HUES48 (cell line): ENCODE data around the gene MAEA.
"Not testable (repeated sequence)": the region's sequence is repeated elsewhere in the genome, so short reads cannot be mapped to it uniquely, and the experiment has no call there.

Source experiments
- H3K27ac ChIP-seq: one replicate; pipeline ENCODE4 v1.7.0; 2013; ENCODE audit warnings: low read depth, low read length, inconsistent platforms
- H3K27me3 ChIP-seq: 2 replicates; pipeline ENCODE4 v1.6.1; 2013; ENCODE audit warnings: mild to moderate bottlenecking, low read length; ENCODE audit not compliant: control insufficient read depth, insufficient read depth
- H3K36me3 ChIP-seq: 2 replicates; pipeline ENCODE4 v1.6.1; 2013; ENCODE audit warnings: low read length; ENCODE audit not compliant: control insufficient read depth, insufficient read depth
- H3K4me1 ChIP-seq: 2 replicates; pipeline ENCODE4 v1.6.1; 2013; ENCODE audit warnings: mild to moderate bottlenecking, low read length; ENCODE audit not compliant: control insufficient read depth, insufficient read depth
- H3K4me3 ChIP-seq: 2 replicates; pipeline ENCODE4 v1.5.1; 2013; ENCODE audit warnings: mild to moderate bottlenecking, low read depth, low read length
- H3K9ac ChIP-seq: 2 replicates; pipeline ENCODE4 v1.6.1; 2013; ENCODE audit warnings: mild to moderate bottlenecking, low read depth, low read length, moderate library complexity
- H3K9me3 ChIP-seq: 2 replicates; pipeline ENCODE4 v1.6.1; 2013; ENCODE audit warnings: low read length; ENCODE audit not compliant: control insufficient read depth, insufficient read depth

Gene MAEA

DNA sequence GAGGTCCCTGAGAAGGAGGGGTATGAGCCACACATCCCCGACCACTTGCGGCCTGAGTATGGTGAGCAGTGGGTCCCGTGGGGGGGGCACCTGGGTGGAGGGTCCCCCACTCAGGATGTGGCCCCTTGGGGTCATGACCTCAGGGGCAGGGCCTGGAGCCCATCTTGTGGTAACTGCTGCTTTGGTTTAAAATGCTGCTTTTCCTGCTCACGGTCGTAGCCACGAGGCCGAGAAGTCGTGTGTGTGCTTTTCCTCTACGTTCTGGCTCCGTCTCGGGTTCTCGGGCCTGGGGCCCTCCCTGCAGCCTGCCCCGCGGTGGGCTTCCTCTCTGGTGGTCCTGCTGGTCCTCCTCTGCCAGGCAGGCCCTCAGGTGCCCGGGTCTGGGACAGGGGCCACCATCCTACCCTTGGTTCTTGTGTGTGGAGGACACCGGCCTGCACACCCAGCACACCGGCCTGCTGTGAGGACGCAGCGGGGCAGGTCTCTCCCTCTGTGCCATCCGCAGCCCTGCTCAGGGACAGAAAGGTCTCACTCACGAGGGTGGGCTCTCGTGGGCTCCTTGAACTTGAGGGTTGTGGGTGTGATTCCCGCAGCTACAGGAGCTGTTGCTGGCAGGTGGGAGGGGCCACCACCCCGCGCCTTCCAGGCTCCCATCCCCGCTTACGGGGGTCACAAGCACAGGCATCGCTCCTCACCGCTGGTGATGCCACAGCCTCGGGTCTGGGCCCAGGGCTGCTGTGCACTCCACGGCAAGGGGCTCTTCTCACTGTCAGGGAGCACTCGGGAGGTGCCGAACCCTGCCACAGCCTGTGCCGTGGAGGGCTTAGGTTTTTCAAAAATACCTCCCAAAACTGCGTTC lies 76.9 kb downstream of the MAEA start:
- H3K9ac ChIP-seq: no peak overlapping the region

DNA sequence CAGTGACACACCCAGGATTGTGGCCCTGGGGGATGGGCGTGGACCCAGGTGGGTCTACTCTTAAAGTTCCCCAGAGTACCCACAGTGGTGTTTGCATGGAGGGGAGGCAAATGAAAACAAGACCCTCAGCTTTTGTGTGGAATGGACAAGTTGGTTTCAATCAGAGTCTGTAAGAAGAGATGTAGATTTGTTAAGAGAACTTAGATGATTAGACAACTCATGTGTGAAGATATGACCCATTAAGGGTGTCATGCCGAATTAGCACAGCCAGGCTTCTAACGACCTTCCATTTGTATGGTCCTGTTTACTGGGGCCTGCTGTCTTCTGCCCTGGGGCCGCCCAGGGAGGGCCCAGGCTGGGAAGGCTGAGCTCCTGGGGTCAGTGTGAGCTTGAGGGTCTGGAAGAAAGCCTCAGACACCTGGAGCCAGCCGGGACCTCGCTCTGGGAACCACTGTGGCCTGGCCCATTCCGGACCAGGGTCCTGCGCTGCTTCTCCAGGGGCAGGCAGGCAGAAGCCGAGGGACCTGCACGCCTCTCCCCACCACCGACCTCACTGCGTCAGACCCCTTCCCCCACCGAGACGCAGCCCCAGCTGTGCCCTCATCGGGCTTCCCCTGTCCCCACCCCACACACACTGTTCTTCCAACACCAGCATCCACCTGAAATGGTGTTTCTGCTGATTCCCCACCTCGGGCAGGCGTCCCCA lies 77.7 kb downstream of the MAEA start:
- no peaks in the 10 kb centered on the region for H3K27me3 ChIP-seq
- no peak overlapping the region for H3K4me3 ChIP-seq
- H3K36me3 ChIP-seq: peaks cover 12% of the 10 kb centered on the region; the same call in 1 of the 2 replicates
- H3K9me3 ChIP-seq: no peaks in the 10 kb centered on the region
- no peaks in the 10 kb centered on the region for H3K4me1 ChIP-seq
- H3K27ac ChIP-seq: no peak overlapping the region
- no peak overlapping the region for H3K9ac ChIP-seq

More for the DNA sequence above, 76.9 kb downstream of the MAEA start:
- no peak overlapping the region for H3K27ac ChIP-seq
- no peaks in the 10 kb centered on the region for H3K4me1 ChIP-seq
- no peaks in the 10 kb centered on the region for H3K27me3 ChIP-seq
- H3K36me3 ChIP-seq: peaks cover 8% of the 10 kb centered on the region; the same call in 1 of the 2 replicates
- H3K9me3 ChIP-seq: no peaks in the 10 kb centered on the region
- H3K4me3 ChIP-seq: no peak overlapping the region

- Histone ChIP-seq H3K36me3 (peaks cover 12% of the 10 kb centered on the region; the same call in 1 of the 2 replicates), H3K4me3 (no peak overlapping the region), H3K27ac (no peak overlapping the region), H3K27me3 (no peaks in the 10 kb centered on the region), H3K4me1 (no peaks in the 10 kb centered on the region), H3K9ac (no peak overlapping the region), H3K9me3 (no peaks in the 10 kb centered on the region)
These were observed 78.2 kb downstream of the MAEA start for GRCh38 chr4:1367936-1368289.

DNA sequence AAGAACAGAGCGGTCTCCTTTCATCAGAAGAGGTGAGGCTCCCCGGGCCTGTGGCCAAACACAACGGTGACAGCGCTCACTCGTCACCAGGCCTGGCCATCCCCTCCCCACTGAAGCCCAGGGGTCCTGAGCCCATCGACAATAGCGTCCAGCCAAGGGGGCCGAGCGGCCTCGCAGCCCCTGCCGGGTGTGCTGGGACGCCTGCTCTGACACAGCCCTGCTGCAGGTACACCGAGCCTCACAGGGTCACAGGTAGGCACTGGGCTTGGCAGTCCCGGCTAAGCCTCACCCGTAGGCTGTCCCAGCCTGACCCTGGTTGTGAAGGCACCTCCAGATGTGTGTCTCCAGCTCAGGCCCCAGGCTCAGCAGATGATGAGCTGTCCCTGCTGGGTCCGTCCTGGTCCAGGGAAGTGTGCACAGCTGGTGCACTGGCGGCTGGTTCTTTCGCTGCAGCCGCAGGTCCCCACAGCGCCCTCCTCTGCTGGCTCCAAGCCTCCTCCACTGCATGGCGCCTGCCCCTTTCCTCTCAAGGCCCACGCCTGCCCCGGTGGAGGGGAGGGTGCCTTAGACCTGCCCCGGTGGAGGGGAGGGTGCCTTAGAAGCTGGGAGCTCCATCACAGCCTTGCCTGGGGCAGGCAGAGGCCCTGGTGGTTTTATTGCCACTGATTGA lies 78.9 kb downstream of the MAEA start:
- Histone ChIP-seq H3K9me3 (no peaks in the 10 kb centered on the region), H3K9ac (no peak overlapping the region; the same call in 1 of the 2 replicates), H3K27me3 (no peaks in the 10 kb centered on the region), H3K4me3 (no peak overlapping the region), H3K4me1 (no peaks in the 10 kb centered on the region), H3K36me3 (peaks cover 8% of the 10 kb centered on the region; the same call in 1 of the 2 replicates), H3K27ac (no peak overlapping the region)

DNA sequence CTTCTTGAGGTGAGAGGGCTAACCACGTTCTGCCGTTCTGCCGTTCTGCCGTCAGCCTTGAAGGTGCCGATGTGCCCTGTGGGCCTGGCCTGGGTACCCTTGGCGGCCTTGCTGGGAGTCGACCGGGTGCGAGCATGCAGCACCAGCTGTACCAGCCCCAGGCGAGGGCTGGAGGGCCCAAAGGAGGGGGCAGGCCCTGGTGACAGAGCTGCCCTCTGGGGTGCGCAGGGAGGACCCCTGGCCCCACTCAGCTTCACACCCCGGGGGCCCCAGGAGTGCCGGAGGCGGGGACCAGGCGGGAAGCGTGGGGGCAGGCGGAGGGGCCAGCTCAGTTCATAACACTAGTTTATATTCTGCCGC lies 79.4 kb downstream of the MAEA start:
- H3K27ac ChIP-seq: no peak overlapping the region
- H3K4me3 ChIP-seq: no peak overlapping the region
- H3K4me1 ChIP-seq: no peaks in the 10 kb centered on the region
- no peaks in the 10 kb centered on the region for H3K27me3 ChIP-seq
- H3K9ac ChIP-seq: no peak overlapping the region
- H3K36me3 ChIP-seq: peaks cover 8% of the 10 kb centered on the region; the same call in 1 of the 2 replicates
- no peaks in the 10 kb centered on the region for H3K9me3 ChIP-seq

DNA sequence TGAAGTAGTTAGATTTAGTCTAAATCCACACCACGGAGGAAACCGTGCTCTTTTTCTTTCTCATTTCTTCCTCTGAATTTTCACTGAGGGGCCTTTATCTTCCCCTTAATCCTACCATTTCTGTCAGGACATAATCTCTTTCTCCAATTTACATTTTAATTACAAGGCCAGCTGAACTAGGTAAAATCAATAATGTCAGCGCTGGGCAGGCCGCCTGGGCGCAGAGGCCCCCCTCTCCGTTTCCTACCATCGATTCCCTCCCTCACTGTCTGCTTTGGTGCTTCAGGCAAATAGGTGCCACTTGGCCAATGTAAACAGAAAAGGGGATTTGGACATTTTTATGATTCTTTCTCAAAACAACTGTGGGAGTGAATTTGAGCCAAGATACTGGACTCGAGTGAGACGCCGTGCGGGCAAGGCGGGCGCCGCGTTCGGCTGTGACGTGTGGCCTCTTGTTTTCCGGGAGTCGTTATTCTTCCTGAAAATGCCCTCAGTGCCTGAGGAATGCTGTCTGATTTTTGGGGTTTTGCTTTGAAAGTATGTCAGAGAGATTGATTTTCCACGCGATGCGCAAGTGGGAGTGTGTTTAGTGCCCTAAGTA lies 79.9 kb downstream of the MAEA start:
- H3K27ac ChIP-seq: no peak overlapping the region
- no peaks in the 10 kb centered on the region for H3K4me1 ChIP-seq
- H3K27me3 ChIP-seq: no peaks in the 10 kb centered on the region
- no peak overlapping the region for H3K9ac ChIP-seq
- H3K36me3 ChIP-seq: peaks cover 8% of the 10 kb centered on the region; the same call in 1 of the 2 replicates
- no peak overlapping the region for H3K4me3 ChIP-seq
- no peaks in the 10 kb centered on the region for H3K9me3 ChIP-seq

DNA sequence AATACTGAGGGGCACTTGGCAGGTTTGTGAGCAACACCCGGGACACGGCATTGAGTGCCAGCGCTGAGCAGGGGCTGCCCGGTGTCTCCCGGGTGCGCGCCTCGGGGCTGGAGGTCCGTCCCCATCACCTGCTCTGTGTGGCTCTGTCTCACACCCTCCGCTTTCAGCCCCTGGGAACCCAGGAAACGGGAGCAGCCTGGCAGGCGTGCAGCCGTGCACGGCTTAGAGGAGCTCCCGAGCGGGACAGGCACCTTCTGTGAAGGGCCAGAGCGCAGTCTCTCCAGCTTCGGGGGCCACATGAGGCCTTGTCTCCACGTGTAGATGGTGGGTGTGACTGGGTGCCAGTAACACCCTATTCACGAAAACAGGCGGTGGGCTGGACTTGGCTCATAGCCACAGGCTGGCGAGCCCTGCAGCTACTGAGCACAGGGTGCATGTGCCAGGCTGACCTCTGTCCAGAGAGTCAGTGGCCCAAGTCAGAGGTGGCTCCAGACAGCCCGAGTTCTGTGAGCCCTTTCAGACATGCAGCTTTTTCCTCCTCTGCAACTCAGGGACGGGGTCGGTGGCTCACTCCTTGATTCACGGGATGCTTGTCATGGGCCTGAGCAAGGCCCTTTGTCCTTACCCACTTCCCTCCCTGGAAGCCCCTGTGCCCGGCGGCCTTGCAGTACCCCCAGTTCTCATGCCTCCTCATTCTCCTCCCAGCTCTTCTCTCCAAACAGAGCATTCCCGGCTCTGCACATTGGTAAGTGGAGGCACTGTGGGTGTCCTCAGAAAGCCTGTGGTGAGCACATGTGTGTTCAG lies 80.8 kb downstream of the MAEA start:
- no peaks in the 10 kb centered on the region for H3K27me3 ChIP-seq
- H3K9me3 ChIP-seq: no peaks in the 10 kb centered on the region
- H3K4me1 ChIP-seq: no peaks in the 10 kb centered on the region
- no peak overlapping the region for H3K4me3 ChIP-seq
- no peak overlapping the region for H3K27ac ChIP-seq
- H3K36me3 ChIP-seq: peaks cover 13% of the 10 kb centered on the region; the same call in 1 of the 2 replicates
- no peak overlapping the region for H3K9ac ChIP-seq

GRCh38 chr4:1371176-1372165 lies 81.8 kb downstream of the MAEA start:
- no peak overlapping the region for H3K9ac ChIP-seq
- H3K36me3 ChIP-seq: peaks cover 15% of the 10 kb centered on the region; the same call in 1 of the 2 replicates
- no peak overlapping the region for H3K27ac ChIP-seq
- no peaks in the 10 kb centered on the region for H3K27me3 ChIP-seq
- H3K4me3 ChIP-seq: no peak overlapping the region
- no peaks in the 10 kb centered on the region for H3K4me1 ChIP-seq
- H3K9me3 ChIP-seq: no peaks in the 10 kb centered on the region

- H3K27me3 ChIP-seq, H3K9me3 ChIP-seq, H3K4me1 ChIP-seq, H3K27ac ChIP-seq, H3K4me3 ChIP-seq, H3K9ac ChIP-seq: not testable (repeated sequence)
- peaks cover 12% of the 10 kb centered on the region; the same call in 1 of the 2 replicates for H3K36me3 ChIP-seq
These were observed 82.9 kb downstream of the MAEA start for GRCh38 chr4:1372576-1372975.
